HG02970 (cell line): ENCODE results near the gene PRDM5.
A peak's percentile ranks its signal among the peaks of the same experiment; 100 is the strongest.
"Not testable (repeated sequence)": the region's sequence is repeated elsewhere in the genome, so short reads cannot be mapped to it uniquely, and the experiment has no call there.

Experiments used
- ATAC-seq: cut with Tn5 transposase; IDR thresholded peaks from one replicate; pipeline ENCODE4 v1.9.1; 2021; ENCODE audit warnings: mild to moderate bottlenecking, moderate library complexity, moderate number of reproducible peaks; ENCODE audit not compliant: unreplicated experiment, low FRiP score

Gene PRDM5

GRCh38 chr4:120769227-120769626 lies 153.3 kb downstream of the PRDM5 start:
- no peak for ATAC-seq

GRCh38 chr4:120765260-120765680 lies 157.3 kb downstream of the PRDM5 start:
- no peak for ATAC-seq

- ATAC-seq = no peak
Observed at GRCh38 chr4:120763650-120764049, 158.9 kb downstream of the PRDM5 start.

GRCh38 chr4:120761070-120761469 lies 161.5 kb downstream of the PRDM5 start:
- no peak for ATAC-seq

- ATAC-seq = no peak
Observed at GRCh38 chr4:120760047-120760446, 162.5 kb downstream of the PRDM5 start.

- no peak for ATAC-seq
Observed at GRCh38 chr4:120755864-120756263, 166.7 kb downstream of the PRDM5 start.

- no peak for ATAC-seq
Observed at GRCh38 chr4:120754590-120754989, 167.9 kb downstream of the PRDM5 start.

- no peak for ATAC-seq
Observed at GRCh38 chr4:120753854-120754253, 168.7 kb downstream of the PRDM5 start.

- no peak for ATAC-seq
Observed at GRCh38 chr4:120750152-120750525, 172.4 kb downstream of the PRDM5 start.

- peak; percentile 95 for ATAC-seq
Observed at GRCh38 chr4:120749445-120750151, 172.9 kb downstream of the PRDM5 start.

GRCh38 chr4:120741636-120742035 lies 180.9 kb downstream of the PRDM5 start:
- not testable (repeated sequence) for ATAC-seq

- ATAC-seq = no peak
Observed at GRCh38 chr4:120736312-120736711, 186.2 kb downstream of the PRDM5 start.

- ATAC-seq = no peak
Observed at GRCh38 chr4:120733968-120734367, 188.6 kb downstream of the PRDM5 start.

GRCh38 chr4:120733054-120733453 lies 189.5 kb downstream of the PRDM5 start:
- no peak for ATAC-seq

GRCh38 chr4:120731561-120731960 lies 191.0 kb downstream of the PRDM5 start:
- no peak for ATAC-seq

- ATAC-seq = no peak
Observed at GRCh38 chr4:120730777-120731320, 191.7 kb downstream of the PRDM5 start.

GRCh38 chr4:120728892-120729675 lies 193.4 kb downstream of the PRDM5 start:
- no peak for ATAC-seq

GRCh38 chr4:120725639-120726580 lies 196.6 kb downstream of the PRDM5 start:
- ATAC-seq = no peak

GRCh38 chr4:120724656-120725055 lies 197.9 kb downstream of the PRDM5 start:
- no peak for ATAC-seq

- ATAC-seq = no peak
Observed at GRCh38 chr4:120723986-120724385, 198.5 kb downstream of the PRDM5 start.
